Fibroblast of lung (primary cell): ENCODE measurements around the gene TSC22D1. TPM values are rescaled to one million over a fixed set of nuclear protein-coding genes. Genes with fewer than 3 reads are reported as not detected.

Experiments
- DNase-seq, 2 donors: peaks; one replicate each; pipeline versions ENCODE4 v3.0.0 to v3.0.0-alpha.2; 2010; ENCODE audit warnings: low read depth in 2 of 2
- H2AFZ ChIP-seq: 2 replicates; pipeline ENCODE4 v1.5.1; 2012; ENCODE audit warnings: low read length, control low read depth, inconsistent platforms
- H3K27ac ChIP-seq: 2 replicates; pipeline ENCODE4 v1.5.1; 2011; ENCODE audit warnings: low read length, control low read depth; ENCODE audit not compliant: insufficient read depth
- H3K27me3 ChIP-seq: 2 replicates; pipeline ENCODE4 v1.5.1; 2011; ENCODE audit warnings: mild to moderate bottlenecking, low read length; ENCODE audit not compliant: control insufficient read depth, insufficient read depth
- H3K36me3 ChIP-seq: 2 replicates; pipeline ENCODE4 v1.5.1; 2011; ENCODE audit warnings: low read length; ENCODE audit not compliant: control insufficient read depth, insufficient read depth
- H3K4me1 ChIP-seq: 2 replicates; pipeline ENCODE4 v1.5.1; 2011; ENCODE audit warnings: low read length; ENCODE audit not compliant: control insufficient read depth, insufficient read depth; ENCODE audit errors: extremely low read depth
- H3K4me2 ChIP-seq: 2 replicates; pipeline ENCODE4 v1.5.1; 2011; ENCODE audit warnings: low read length, control low read depth; ENCODE audit not compliant: insufficient read depth; ENCODE audit errors: extremely low read depth
- H3K4me3 ChIP-seq, 4 experiments: fragments of 200-600 bp in 1 of 4; sonication (generic) in 1 of 4; replicated peaks in 1 of 4; 2 replicates each; pipeline ENCODE4 v1.5.1; 2011 to 2016; ENCODE audit warnings: low read length in 4 of 4, low read depth in 3 of 4, mild to moderate bottlenecking in 3 of 4, control low read depth in 2 of 4, inconsistent platforms in 1 of 4, mixed read lengths in 1 of 4; ENCODE audit not compliant: insufficient read depth in 1 of 4; ENCODE audit errors: control extremely low read depth in 1 of 4
- H3K79me2 ChIP-seq: 2 replicates; pipeline ENCODE4 v1.5.1; 2012; ENCODE audit warnings: mild to moderate bottlenecking, low read length, inconsistent platforms; ENCODE audit not compliant: control insufficient read depth, insufficient read depth
- H3K9ac ChIP-seq: 2 replicates; pipeline ENCODE4 v1.5.1; 2011; ENCODE audit warnings: mild to moderate bottlenecking, low read length, control low read depth; ENCODE audit not compliant: insufficient read depth
- H3K9me3 ChIP-seq: 2 replicates; pipeline ENCODE4 v1.5.1; 2012; ENCODE audit warnings: low read depth, low read length; ENCODE audit not compliant: control insufficient read depth, insufficient read depth
- H4K20me1 ChIP-seq: 2 replicates; pipeline ENCODE4 v1.5.1; 2011; ENCODE audit warnings: low read length; ENCODE audit not compliant: control insufficient read depth, insufficient read depth; ENCODE audit errors: extremely low read depth
- EZH2 ChIP-seq: IDR thresholded peaks from 2 replicates; pipeline ENCODE4 v1.5.1; 2012; ENCODE audit warnings: low read length, control low read depth, mild to moderate bottlenecking; ENCODE audit errors: missing control alignments
- polyA plus RNA-seq, 2 donors: library from polyadenylated mRNA; depleted of rRNA in 1 of 2; stranded (reverse) in 1 of 2; unstranded in 1 of 2; fragments of >200 nt; gene quantifications; 2 replicates each; pipeline ENCODE4 v1.2.1, GENCODE V29; 2011 to 2012; ENCODE audit warnings: missing spikeins in 1 of 2
- total RNA-seq: library from RNA; depleted of rRNA; stranded (reverse); fragments of >200 nt; gene quantifications from 2 replicates; pipeline ENCODE4 v1.2.1, GENCODE V29; 2014
- TF ChIP-seq, protein P1 (sequence below), 2 donors: IDR thresholded peaks in 1 of 2; conservative IDR thresholded peaks in 1 of 2; 1 replicate in 1 of 2; 2 replicates in 1 of 2; pipeline ENCODE4 v1.5.1; 2011 to 2012; ENCODE audit warnings: low read length in 2 of 2, control low read depth in 1 of 2, inconsistent platforms in 1 of 2, low read depth in 1 of 2, mild to moderate bottlenecking in 1 of 2

The TSC22D1 gene
- total and polyA plus RNA-seq, 2 donors (not counting 1 experiment from before 2014, with no cell fraction given): 80.4 to 97.6 TPM

GRCh38 chr13:44433863-44434765 lies 142.0 kb downstream of the TSC22D1 start:
- no peaks in the 10 kb centered on the region for H3K27me3 ChIP-seq
- H3K79me2 ChIP-seq: peaks cover 12% of the 10 kb centered on the region
- DNase-seq: no peak
- H3K4me1 ChIP-seq: peaks cover 4% of the 10 kb centered on the region
- H3K27ac ChIP-seq: peak overlapping the region; percentile 20
- no peaks in the 10 kb centered on the region for H4K20me1 ChIP-seq
- no peak overlapping the region for H2AFZ ChIP-seq
- TF ChIP-seq EZH2: no peak
- TF ChIP-seq, protein P1, sequence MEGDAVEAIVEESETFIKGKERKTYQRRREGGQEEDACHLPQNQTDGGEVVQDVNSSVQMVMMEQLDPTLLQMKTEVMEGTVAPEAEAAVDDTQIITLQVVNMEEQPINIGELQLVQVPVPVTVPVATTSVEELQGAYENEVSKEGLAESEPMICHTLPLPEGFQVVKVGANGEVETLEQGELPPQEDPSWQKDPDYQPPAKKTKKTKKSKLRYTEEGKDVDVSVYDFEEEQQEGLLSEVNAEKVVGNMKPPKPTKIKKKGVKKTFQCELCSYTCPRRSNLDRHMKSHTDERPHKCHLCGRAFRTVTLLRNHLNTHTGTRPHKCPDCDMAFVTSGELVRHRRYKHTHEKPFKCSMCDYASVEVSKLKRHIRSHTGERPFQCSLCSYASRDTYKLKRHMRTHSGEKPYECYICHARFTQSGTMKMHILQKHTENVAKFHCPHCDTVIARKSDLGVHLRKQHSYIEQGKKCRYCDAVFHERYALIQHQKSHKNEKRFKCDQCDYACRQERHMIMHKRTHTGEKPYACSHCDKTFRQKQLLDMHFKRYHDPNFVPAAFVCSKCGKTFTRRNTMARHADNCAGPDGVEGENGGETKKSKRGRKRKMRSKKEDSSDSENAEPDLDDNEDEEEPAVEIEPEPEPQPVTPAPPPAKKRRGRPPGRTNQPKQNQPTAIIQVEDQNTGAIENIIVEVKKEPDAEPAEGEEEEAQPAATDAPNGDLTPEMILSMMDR (conservative IDR thresholded peaks at IDR 0.05 in 1 of 2, IDR thresholded peaks at IDR 0.05 in 1 of 2; ENCODE audit: low read depth in 1 of 2, low read length in 2 of 2): no peak
- H3K4me2 ChIP-seq: peak overlapping the region; percentile 73
- peaks cover 2% of the 10 kb centered on the region for H3K36me3 ChIP-seq
- no peak overlapping the region for H3K9ac ChIP-seq
- H3K4me3 ChIP-seq: peak overlapping the region; percentile 36 to 87 (median 64)
- no peaks in the 10 kb centered on the region for H3K9me3 ChIP-seq

- H3K27me3 ChIP-seq: no peaks in the 10 kb centered on the region
- TF ChIP-seq, protein P1 (conservative IDR thresholded peaks at IDR 0.05 in 1 of 2, IDR thresholded peaks at IDR 0.05 in 1 of 2; ENCODE audit: low read depth in 1 of 2, low read length in 2 of 2): no peak
- no peak for TF ChIP-seq EZH2
- peaks cover 12% of the 10 kb centered on the region for H3K79me2 ChIP-seq
- no peak overlapping the region for H2AFZ ChIP-seq
- DNase-seq: peak in 1 of 2 donors; percentile 20
- H3K4me2 ChIP-seq: no peak overlapping the region
- H3K36me3 ChIP-seq: peaks cover 2% of the 10 kb centered on the region
- H3K9ac ChIP-seq: no peak overlapping the region
- H3K4me3 ChIP-seq: no peak overlapping the region
- no peaks in the 10 kb centered on the region for H4K20me1 ChIP-seq
- no peak overlapping the region for H3K27ac ChIP-seq
- H3K4me1 ChIP-seq: peaks cover 2% of the 10 kb centered on the region
- H3K9me3 ChIP-seq: no peaks in the 10 kb centered on the region
Observed at GRCh38 chr13:44432650-44433049, 143.5 kb downstream of the TSC22D1 start.

DNA sequence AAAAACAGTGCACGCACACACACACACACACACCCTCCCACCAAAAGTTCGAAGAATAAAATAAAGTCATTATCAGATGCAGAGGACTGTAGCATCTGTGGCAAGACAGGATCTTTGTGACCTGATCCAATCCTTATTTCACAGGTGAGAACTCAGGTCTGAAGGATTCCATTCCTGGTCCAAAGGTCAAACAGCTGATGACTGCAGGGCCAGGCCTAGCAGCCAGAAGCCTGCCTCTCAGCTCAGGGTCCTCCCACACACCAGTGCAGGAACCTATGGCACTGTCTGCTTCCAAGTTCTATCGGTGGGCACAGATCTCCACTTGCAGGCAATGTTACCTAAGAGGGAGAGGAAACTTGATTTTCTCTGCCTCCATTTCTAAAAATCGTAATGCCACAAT lies 145.0 kb downstream of the TSC22D1 start:
- H3K36me3 ChIP-seq: peaks cover 2% of the 10 kb centered on the region
- no peaks in the 10 kb centered on the region for H3K27me3 ChIP-seq
- H3K4me2 ChIP-seq: no peak overlapping the region
- no peak overlapping the region for H3K9ac ChIP-seq
- H3K4me1 ChIP-seq: no peaks in the 10 kb centered on the region
- no peak overlapping the region for H2AFZ ChIP-seq
- no peak overlapping the region for H3K4me3 ChIP-seq
- no peak for DNase-seq
- H4K20me1 ChIP-seq: no peaks in the 10 kb centered on the region
- H3K79me2 ChIP-seq: peaks cover 7% of the 10 kb centered on the region
- no peaks in the 10 kb centered on the region for H3K9me3 ChIP-seq
- TF ChIP-seq, protein P1 (conservative IDR thresholded peaks at IDR 0.05 in 1 of 2, IDR thresholded peaks at IDR 0.05 in 1 of 2; ENCODE audit: low read depth in 1 of 2, low read length in 2 of 2): no peak
- TF ChIP-seq EZH2: no peak
- no peak overlapping the region for H3K27ac ChIP-seq
